Measurements from ENCODE around the gene SMCO2. TPM values are rescaled to one million over a fixed set of nuclear protein-coding genes. Genes with fewer than 3 reads are reported as not detected.

Gene SMCO2
- total and polyA plus RNA-seq, 2 of the 8 experiments (the other 6 are each of a cell fraction or from before 2014, with no cell fraction given) = 0.24 to 0.80 TPM

GRCh38 chr12:27513155-27513824 lies 66.8 kb downstream of the SMCO2 start:
- Histone ChIP-seq H4K8ac (ENCODE audit: extremely low read depth, insufficient read depth, low read length) (no peak overlapping the region), H3K4me2 (ENCODE audit: insufficient read depth in 1 of 2, low read depth in 2 of 2, low read length in 2 of 2) (no peak overlapping the region), H3K18ac (ENCODE audit: extremely low read depth, low read length) (no peak overlapping the region), H3K23ac (ENCODE audit: insufficient read length) (no peak overlapping the region), H3K23me2 (ENCODE audit: low read depth, low read length) (no peaks in the 10 kb centered on the region), H2AFZ (ENCODE audit: low read length) (no peak overlapping the region), H3K9me3 (ENCODE audit: insufficient read depth in 2 of 2, low read depth in 1 of 2, low read length in 1 of 2) (no peaks in the 10 kb centered on the region), H4K91ac (replicated peaks; ENCODE audit: insufficient read length, low read length) (no peak overlapping the region), H2AK5ac (ENCODE audit: low read depth, low read length) (no peak overlapping the region), H3K79me1 (ENCODE audit: low read depth, low read length) (no peaks in the 10 kb centered on the region), H3K56ac (replicated peaks; ENCODE audit: insufficient read length, low read depth, low read length) (no peak overlapping the region), H3K79me2 (ENCODE audit: control insufficient read depth in 1 of 2, insufficient read depth in 2 of 2, low read length in 2 of 2) (no peaks in the 10 kb centered on the region), H4K20me1 (replicated peaks in 1 of 2; ENCODE audit: control insufficient read depth in 1 of 2, insufficient read depth in 2 of 2, low read length in 2 of 2) (no peaks in the 10 kb centered on the region), H3K36me3 (ENCODE audit: control insufficient read depth in 2 of 4, insufficient read depth in 4 of 4, low read length in 3 of 4) (no peaks in the 10 kb centered on the region), H3K27ac (ENCODE audit: low read depth, low read length) (no peak overlapping the region), H2BK15ac (ENCODE audit: low read length) (no peak overlapping the region), H3K4me3 (ENCODE audit: extremely low read depth in 1 of 4, insufficient read depth in 2 of 4, low read depth in 3 of 4, low read length in 4 of 4) (no peak overlapping the region), H2BK120ac (replicated peaks; ENCODE audit: low read depth, low read length) (no peak overlapping the region), H3K14ac (ENCODE audit: insufficient read length) (no peak overlapping the region), H3K9ac (replicated peaks in 1 of 4; ENCODE audit: extremely low read depth in 1 of 4, low read depth in 3 of 4, low read length in 3 of 4) (no peak overlapping the region), H2BK5ac (ENCODE audit: low read depth, low read length) (no peak overlapping the region), H4K5ac (ENCODE audit: insufficient read length, low read depth, low read length) (no peak overlapping the region), H3K4ac (replicated peaks; ENCODE audit: insufficient read length, low read depth, low read length) (no peak overlapping the region), H3K27me3 (replicated peaks in 1 of 4; ENCODE audit: control insufficient read depth in 3 of 4, extremely low read depth in 1 of 4, insufficient read depth in 3 of 4, low read length in 3 of 4) (no peaks in the 10 kb centered on the region), H2BK12ac (ENCODE audit: low read depth, low read length) (no peak overlapping the region), H3K4me1 (replicated peaks in 1 of 4; ENCODE audit: control insufficient read depth in 3 of 4, insufficient read depth in 4 of 4, low read length in 3 of 4) (no peaks in the 10 kb centered on the region; a peak in 1 of 7 replicates), H2BK20ac (ENCODE audit: low read length) (no peak overlapping the region)
- no peak for DNase-seq (ENCODE audit: low read depth in 1 of 2, low spot score in 2 of 2)
- ChIA-PET CTCF (ENCODE audit: partially characterized antibody) (no interaction called here), POLR2A (ENCODE audit: partially characterized antibody) (interaction anchor here (1.4 to 2.5 kb wide), 2 partner anchors 9 to 11 kb away, joined by 3 to 12 read pairs; partner anchors contain the start of gene PPFIBP1)
- no peak for FAIRE-seq
- WGBS, 2 experiments (ENCODE audit: extremely low coverage in 1 of 2, insufficient coverage in 1 of 2, insufficient read length in 1 of 2, insufficient replicate concordance in 2 of 2, low coverage in 1 of 2, low lambda C conversion rate in 2 of 2, missing lambda C conversion rate in 1 of 2) = 93% methylated on average over 7 of the region's 7 CpGs; no CpG with 5 or more reads in 1 of the 2 experiments
- TF ChIP-seq JUN (IDR thresholded peaks at IDR 0.05; ENCODE audit: low read depth, low read length) (no peak), CHD1 (IDR thresholded peaks at IDR 0.05; ENCODE audit: low read depth, low read length) (no peak), JUND (IDR thresholded peaks at IDR 0.05; ENCODE audit: low read length) (no peak), MAX (IDR thresholded peaks at IDR 0.05) (no peak), ATF2 (IDR thresholded peaks at IDR 0.05; ENCODE audit: low read length) (no peak), SIX5 (IDR thresholded peaks at IDR 0.05; ENCODE audit: low read depth, low read length) (no peak), TCF12 (IDR thresholded peaks at IDR 0.05; ENCODE audit: low read depth, low read length) (no peak), CBX5 (IDR thresholded peaks at IDR 0.05; ENCODE audit: low read depth, low read length) (no peak), BACH1 (IDR thresholded peaks at IDR 0.05; ENCODE audit: low read length) (no peak), MAFK (IDR thresholded peaks at IDR 0.05; ENCODE audit: low read depth, low read length) (no peak), SP1 (IDR thresholded peaks at IDR 0.05; ENCODE audit: low read depth, low read length) (no peak), NRF1 (IDR thresholded peaks at IDR 0.05; ENCODE audit: low read depth, low read length) (no peak)

Data from H1 (cell line).